Sigmoid colon (tissue), 7 donors: ENCODE measurements around the gene CA11. TPM values are rescaled to one million over a fixed set of nuclear protein-coding genes. Genes with fewer than 3 reads are reported as not detected.

ENCODE experiments used
- DNase-seq: peaks from one replicate; pipeline ENCODE4 v3.0.0-alpha.2; 2019
- H3K27ac ChIP-seq, 4 donors: fragments of 200-600 bp; sonication (generic); one replicate each; pipeline ENCODE4 v1.5.1; 2016 to 2019; ENCODE audit warnings: mild to moderate bottlenecking in 1 of 4
- H3K27me3 ChIP-seq, 3 donors: fragments of 200-600 bp; sonication (generic); one replicate each; pipeline ENCODE4 v1.5.1; 2019; ENCODE audit warnings: mild to moderate bottlenecking in 1 of 3
- H3K36me3 ChIP-seq, 4 donors: fragments of 200-600 bp; sonication (generic); one replicate each; pipeline ENCODE4 v1.5.1; 2016 to 2019
- H3K4me1 ChIP-seq, 4 donors: fragments of 200-600 bp; sonication (generic); one replicate each; pipeline ENCODE4 v1.5.1; 2017 to 2019
- H3K4me3 ChIP-seq, 4 donors: fragments of 200-600 bp; sonication (generic); one replicate each; pipeline ENCODE4 v1.5.1; 2017 to 2019; ENCODE audit warnings: mild to moderate bottlenecking in 2 of 4, moderate library complexity in 1 of 4
- H3K9me3 ChIP-seq, 4 donors: fragments of 200-600 bp in 3 of 4; sonication (generic) in 3 of 4; one replicate each; pipeline versions ENCODE4 v1.5.1 to v1.6.1; 2013 to 2019
- EP300 ChIP-seq, 4 donors: sonication (generic); formaldehyde crosslinking; IDR thresholded peaks; one replicate each; pipeline ENCODE4 v1.6.1; 2017; ENCODE audit warnings: antibody characterized with exemption in 4 of 4
- POLR2A ChIP-seq, 2 donors: fragments of 450-650 bp; IDR thresholded peaks; one replicate each; pipeline ENCODE4 v1.6.1; 2016; ENCODE audit warnings: antibody characterized with exemption in 2 of 2, mild to moderate bottlenecking in 2 of 2, moderate library complexity in 2 of 2
- POLR2AphosphoS5 ChIP-seq, 4 donors: sonication (generic); formaldehyde crosslinking; IDR thresholded peaks; one replicate each; pipeline ENCODE4 v1.6.1; 2017; ENCODE audit warnings: antibody characterized with exemption in 4 of 4
- WGBS, 2 donors: extraction: QIAGEN DNeasy Blood & Tissue Kit; methylation state at CpG; one replicate each; pipeline ENCODE4 v1.1.7; 2013; 5-methylcytosine and 5-hydroxymethylcytosine counted together
- intact Hi-C: fragments of 100-400 bp; cut with DNase I; formaldehyde crosslinking; loops from one replicate; pipeline ENCODE4 v1.15.1; 2023
- polyA plus RNA-seq, 3 donors: library from polyadenylated mRNA; stranded (reverse); fragments of 200-250 nt; gene quantifications; one replicate each; pipeline ENCODE4 v1.2.3, GENCODE V29; 2013
- total RNA-seq, 4 donors: library from RNA; depleted of rRNA; stranded (reverse); fragments of >200 nt; gene quantifications; one replicate each; pipeline ENCODE4 v1.1.0, GENCODE V29; 2016
- TF ChIP-seq, protein P1 (sequence below), 4 experiments: fragments of 450-650 bp in 3 of 4; fragments of 200-600 bp in 1 of 4; IDR thresholded peaks; one replicate each; pipeline ENCODE4 v1.5.1; 2016 to 2019; ENCODE audit warnings: antibody characterized with exemption in 4 of 4, mild to moderate bottlenecking in 3 of 4, moderate library complexity in 2 of 4
- donor health status: healthy with polysubstance abuse.
- donor health status: Bipolar disorder and iron deficiency.
- donor health status: healthy.

The CA11 gene
- total and polyA plus RNA-seq, 7 donors: 2.1 to 29.6 (median 13.2) TPM

DNA sequence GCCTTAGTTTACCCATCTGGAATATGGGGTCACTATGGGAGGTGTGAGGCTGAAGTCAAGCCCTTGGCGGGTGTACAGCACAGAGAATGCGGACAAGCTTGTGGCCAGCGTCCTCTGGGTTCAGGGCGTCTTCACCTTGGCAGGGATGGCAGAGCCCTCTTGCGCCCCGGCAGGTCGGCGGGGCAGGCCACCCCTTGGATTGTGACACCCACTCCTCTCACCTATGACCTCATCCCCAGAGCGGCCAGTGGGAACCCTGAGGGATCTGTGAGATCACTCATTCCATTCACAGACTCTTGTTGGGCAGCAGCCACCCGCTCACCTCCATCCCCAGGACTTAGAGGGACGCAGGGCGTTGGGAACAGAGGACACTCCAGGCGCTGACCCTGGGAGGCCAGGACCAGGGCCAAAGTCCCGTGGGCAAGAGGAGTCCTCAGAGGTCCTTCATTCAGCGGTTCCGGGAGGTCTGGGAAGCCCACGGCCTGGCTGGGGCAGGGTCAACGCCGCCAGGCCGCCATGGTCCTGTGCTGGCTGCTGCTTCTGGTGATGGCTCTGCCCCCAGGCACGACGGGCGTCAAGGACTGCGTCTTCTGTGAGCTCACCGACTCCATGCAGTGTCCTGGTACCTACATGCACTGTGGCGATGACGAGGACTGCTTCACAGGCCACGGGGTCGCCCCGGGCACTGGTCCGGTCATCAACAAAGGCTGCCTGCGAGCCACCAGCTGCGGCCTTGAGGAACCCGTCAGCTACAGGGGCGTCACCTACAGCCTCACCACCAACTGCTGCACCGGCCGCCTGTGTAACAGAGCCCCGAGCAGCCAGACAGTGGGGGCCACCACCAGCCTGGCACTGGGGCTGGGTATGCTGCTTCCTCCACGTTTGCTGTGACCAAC is 39.3 kb downstream of the CA11 start, which contains the start of gene SPACA4:
SPACA4 (plus strand) TSS at position 280 of the 896 bp plus-strand sequence; CDS start at position 517, 237 bp downstream.
- no peaks in the 10 kb centered on the region for H3K27me3 ChIP-seq
- intact Hi-C loops: no loop called here
- no peak for TF ChIP-seq POLR2A (IDR thresholded peaks at IDR 0.05)
- no peak for TF ChIP-seq EP300 (IDR thresholded peaks at IDR 0.05)
- no peak for TF ChIP-seq POLR2AphosphoS5 (IDR thresholded peaks at IDR 0.05)
- H3K4me1 ChIP-seq: no peaks in the 10 kb centered on the region
- no peak for DNase-seq
- no peak within 1 kb of the TSS for H3K27ac ChIP-seq
- 92 to 93% methylated on average over 39 of the region's 39 CpGs for WGBS, 2 donors
- H3K36me3 ChIP-seq: no peaks in the 10 kb centered on the region
- H3K4me3 ChIP-seq: no peak within 1 kb of the TSS
- no peaks in the 10 kb centered on the region for H3K9me3 ChIP-seq

DNA sequence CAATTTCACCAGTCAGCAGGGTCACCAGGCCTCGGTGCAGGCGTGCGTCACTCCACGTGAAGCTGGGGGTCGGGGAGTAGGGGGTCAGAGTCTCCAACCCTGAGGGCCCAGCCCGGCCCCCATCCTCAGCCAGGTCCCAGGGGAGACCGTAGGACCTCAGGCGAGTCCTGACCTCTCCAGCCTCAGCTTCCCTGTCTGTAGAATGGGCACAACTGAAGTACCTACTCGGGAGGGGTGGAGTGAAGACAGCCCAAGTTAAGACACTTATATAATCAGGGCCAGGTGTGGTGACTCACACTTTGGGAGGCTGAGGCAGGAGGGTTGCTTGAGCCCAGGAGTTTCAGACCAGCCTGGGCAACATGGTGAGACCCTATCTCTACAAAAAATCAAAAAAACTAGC is 42.1 kb downstream of the CA11 start:
- Histone ChIP-seq H3K27me3 (peaks cover 0 to 11% (median 0%) of the 10 kb centered on the region in 3 donors), H3K4me3 (no peak overlapping the region), H3K4me1 (no peaks in the 10 kb centered on the region), H3K27ac (no peak overlapping the region), H3K36me3 (no peaks in the 10 kb centered on the region), H3K9me3 (no peaks in the 10 kb centered on the region)
- DNase-seq: no peak
- TF ChIP-seq EP300 (IDR thresholded peaks at IDR 0.05) (no peak), POLR2AphosphoS5 (IDR thresholded peaks at IDR 0.05) (no peak), POLR2A (IDR thresholded peaks at IDR 0.05) (no peak)
- TF ChIP-seq, protein P1, sequence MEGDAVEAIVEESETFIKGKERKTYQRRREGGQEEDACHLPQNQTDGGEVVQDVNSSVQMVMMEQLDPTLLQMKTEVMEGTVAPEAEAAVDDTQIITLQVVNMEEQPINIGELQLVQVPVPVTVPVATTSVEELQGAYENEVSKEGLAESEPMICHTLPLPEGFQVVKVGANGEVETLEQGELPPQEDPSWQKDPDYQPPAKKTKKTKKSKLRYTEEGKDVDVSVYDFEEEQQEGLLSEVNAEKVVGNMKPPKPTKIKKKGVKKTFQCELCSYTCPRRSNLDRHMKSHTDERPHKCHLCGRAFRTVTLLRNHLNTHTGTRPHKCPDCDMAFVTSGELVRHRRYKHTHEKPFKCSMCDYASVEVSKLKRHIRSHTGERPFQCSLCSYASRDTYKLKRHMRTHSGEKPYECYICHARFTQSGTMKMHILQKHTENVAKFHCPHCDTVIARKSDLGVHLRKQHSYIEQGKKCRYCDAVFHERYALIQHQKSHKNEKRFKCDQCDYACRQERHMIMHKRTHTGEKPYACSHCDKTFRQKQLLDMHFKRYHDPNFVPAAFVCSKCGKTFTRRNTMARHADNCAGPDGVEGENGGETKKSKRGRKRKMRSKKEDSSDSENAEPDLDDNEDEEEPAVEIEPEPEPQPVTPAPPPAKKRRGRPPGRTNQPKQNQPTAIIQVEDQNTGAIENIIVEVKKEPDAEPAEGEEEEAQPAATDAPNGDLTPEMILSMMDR (IDR thresholded peaks at IDR 0.05): no peak
- intact Hi-C loops: no loop called here
- 88 to 91% methylated on average over 9 of the region's 9 CpGs for WGBS, 2 donors

DNA sequence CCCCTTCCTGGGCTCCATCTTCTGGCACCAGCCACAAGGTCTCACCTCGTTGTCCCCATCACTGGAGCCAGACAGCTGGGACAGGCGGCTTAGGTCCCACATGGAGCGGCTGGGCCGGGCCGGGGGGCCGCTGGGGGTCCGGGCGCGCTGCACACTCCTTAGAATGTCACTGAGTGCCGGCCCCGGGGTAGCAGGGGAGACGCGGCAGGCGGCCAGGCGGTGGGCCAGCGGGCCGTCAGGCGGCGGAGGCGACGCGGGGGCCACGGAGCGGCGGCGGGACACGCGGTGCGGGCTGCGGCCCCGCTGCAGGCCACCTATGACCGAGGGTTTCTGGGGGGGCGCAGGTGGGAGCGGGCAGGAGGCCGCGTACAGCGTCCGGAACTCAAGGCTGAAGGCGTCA is 42.5 kb downstream of the CA11 start:
- Histone ChIP-seq H3K27me3 (peaks cover 0 to 12% (median 0%) of the 10 kb centered on the region in 3 donors), H3K4me1 (no peaks in the 10 kb centered on the region), H3K36me3 (no peaks in the 10 kb centered on the region), H3K4me3 (no peak overlapping the region), H3K27ac (no peak overlapping the region), H3K9me3 (no peaks in the 10 kb centered on the region)
- TF ChIP-seq, protein P1 (IDR thresholded peaks at IDR 0.05): no peak
- TF ChIP-seq POLR2AphosphoS5 (IDR thresholded peaks at IDR 0.05) (no peak), EP300 (IDR thresholded peaks at IDR 0.05) (no peak), POLR2A (IDR thresholded peaks at IDR 0.05) (no peak)
- WGBS, 2 donors: 86 to 92% methylated on average over 39 of the region's 39 CpGs
- DNase-seq: no peak
- intact Hi-C loops: no loop called here

DNA sequence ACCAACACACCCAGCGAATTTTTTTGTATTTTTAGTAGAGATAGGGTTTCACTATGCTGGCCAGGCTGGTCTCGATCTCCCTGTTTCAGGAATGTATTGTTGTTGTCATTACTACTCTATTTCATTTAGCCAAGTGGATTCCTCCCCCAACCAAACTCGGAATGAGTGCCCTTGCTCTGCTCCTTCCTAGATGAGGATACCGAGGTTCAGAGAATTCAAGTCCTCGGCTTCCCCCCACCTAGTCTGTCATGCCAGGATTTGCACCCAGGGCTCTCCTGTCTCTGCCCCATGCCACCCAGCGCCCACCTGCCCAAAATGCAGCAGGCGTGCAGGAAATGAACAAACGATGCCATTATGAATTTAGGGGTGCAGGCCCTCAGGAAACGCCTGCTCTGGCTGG is 43.0 kb downstream of the CA11 start:
- TF ChIP-seq POLR2AphosphoS5 (IDR thresholded peaks at IDR 0.05): no peak
- no peak for TF ChIP-seq POLR2A (IDR thresholded peaks at IDR 0.05)
- TF ChIP-seq EP300 (IDR thresholded peaks at IDR 0.05): no peak
- TF ChIP-seq, protein P1 (IDR thresholded peaks at IDR 0.05): no peak
- WGBS, 2 donors: 39 to 77% methylated on average over 9 of the region's 9 CpGs
- no peak for DNase-seq
- intact Hi-C loops: no loop called here
- no peaks in the 10 kb centered on the region for H3K9me3 ChIP-seq
- no peak overlapping the region for H3K27ac ChIP-seq
- peaks cover 0 to 12% (median 0%) of the 10 kb centered on the region in 3 donors for H3K27me3 ChIP-seq
- H3K36me3 ChIP-seq: no peaks in the 10 kb centered on the region
- no peaks in the 10 kb centered on the region for H3K4me1 ChIP-seq
- no peak overlapping the region for H3K4me3 ChIP-seq

DNA sequence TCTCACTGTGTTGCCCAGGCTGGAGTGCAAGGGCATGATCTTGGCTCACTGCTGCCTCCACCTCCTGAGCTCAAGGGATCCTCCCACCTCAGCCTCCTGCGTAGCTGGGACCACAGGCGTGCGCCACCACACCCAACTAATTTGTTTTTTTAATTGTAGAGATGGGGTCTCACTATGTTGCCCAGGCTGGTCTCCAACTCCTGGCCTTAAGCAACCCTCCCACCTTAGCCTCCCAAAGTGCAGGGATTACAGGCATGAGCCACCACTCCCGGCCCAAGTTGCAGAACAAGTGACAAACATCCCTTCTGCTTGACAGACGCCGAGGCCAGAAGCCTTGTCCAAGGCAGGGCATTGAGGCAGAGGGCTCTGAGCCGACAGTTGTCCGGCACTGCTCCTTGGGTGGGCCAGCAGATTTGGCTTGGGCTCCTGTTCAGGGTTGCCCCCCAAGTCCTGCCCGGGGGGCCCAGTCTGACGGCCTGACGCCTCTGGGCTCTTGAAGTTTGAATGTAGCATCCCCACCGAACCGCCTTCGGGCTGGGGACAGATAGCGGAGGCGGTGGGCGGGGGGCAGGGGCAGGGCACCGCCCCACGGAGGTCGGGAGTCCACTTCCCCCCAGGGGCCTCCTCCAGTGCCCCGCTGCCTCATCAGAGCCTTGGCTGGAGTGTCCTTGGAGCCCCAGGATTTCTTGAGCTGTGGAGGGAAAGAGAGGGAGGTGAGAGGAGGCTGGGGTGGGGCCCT is 45.1 kb downstream of the CA11 start:
- Histone ChIP-seq H3K4me3 (no peak overlapping the region), H3K4me1 (no peaks in the 10 kb centered on the region), H3K27ac (no peak overlapping the region), H3K36me3 (no peaks in the 10 kb centered on the region), H3K27me3 (peaks cover 0 to 12% (median 0%) of the 10 kb centered on the region in 3 donors), H3K9me3 (no peaks in the 10 kb centered on the region)
- 76 to 85% methylated on average over 21 of the region's 21 CpGs for WGBS, 2 donors
- intact Hi-C loops: no loop called here
- no peak for DNase-seq
- TF ChIP-seq POLR2A (IDR thresholded peaks at IDR 0.05): no peak
- TF ChIP-seq POLR2AphosphoS5 (IDR thresholded peaks at IDR 0.05): no peak
- TF ChIP-seq EP300 (IDR thresholded peaks at IDR 0.05): no peak
- TF ChIP-seq, protein P1 (IDR thresholded peaks at IDR 0.05): no peak
